OCI-LY1 (cell line): ENCODE data around the gene WNT7B.

ENCODE experiments used
- H2AFZ ChIP-seq: fragments of 200-600 bp; sonication (generic), shearing (Covaris generic); 2 replicates; pipeline ENCODE4 v1.6.0; 2014; ENCODE audit warnings: antibody characterized with exemption, mild to moderate bottlenecking, low read length
- H3F3A ChIP-seq: fragments of 200-600 bp; sonication (generic), shearing (Covaris generic); 2 replicates; pipeline ENCODE4 v1.6.0; 2014; ENCODE audit warnings: mild to moderate bottlenecking, antibody characterized with exemption, low read length, moderate library complexity; ENCODE audit not compliant: insufficient read depth
- H3K27ac ChIP-seq: fragments of 200-600 bp; sonication (generic); 2 replicates; pipeline ENCODE4 v1.5.1; 2014; ENCODE audit warnings: low read length, mixed run types, mild to moderate bottlenecking, low read depth; ENCODE audit not compliant: poor library complexity, severe bottlenecking
- H3K27me3 ChIP-seq: fragments of 200-600 bp; sonication (generic); 2 replicates; pipeline ENCODE4 v1.6.0; 2014; ENCODE audit warnings: antibody characterized with exemption, mild to moderate bottlenecking, low read length, moderate library complexity; ENCODE audit not compliant: insufficient read depth
- H3K36me3 ChIP-seq: fragments of 200-600 bp; sonication (generic); 2 replicates; pipeline ENCODE4 v1.6.1; 2014; ENCODE audit warnings: mild to moderate bottlenecking, antibody characterized with exemption, low read length, moderate library complexity, mixed read lengths; ENCODE audit not compliant: insufficient read depth
- H3K4me1 ChIP-seq: fragments of 200-600 bp; sonication (generic); 2 replicates; pipeline ENCODE4 v1.5.1; 2014; ENCODE audit warnings: mild to moderate bottlenecking, low read length, moderate library complexity; ENCODE audit not compliant: insufficient read depth, severe bottlenecking
- H3K4me2 ChIP-seq: fragments of 200-600 bp; sonication (generic), shearing (Covaris generic); 2 replicates; pipeline ENCODE4 v1.6.1; 2014; ENCODE audit warnings: low read length
- H3K4me3 ChIP-seq: fragments of 200-600 bp; sonication (generic); 2 replicates; pipeline ENCODE4 v1.5.1; 2014; ENCODE audit warnings: low read length, low read depth, mild to moderate bottlenecking, mixed read lengths; ENCODE audit not compliant: poor library complexity, severe bottlenecking
- H3K79me2 ChIP-seq: fragments of 200-600 bp; shearing (Covaris generic); 2 replicates; pipeline ENCODE4 v1.6.1; 2016; ENCODE audit warnings: mixed run types, low read length, mixed read lengths; ENCODE audit not compliant: insufficient read depth
- H3K9ac ChIP-seq: fragments of 200-600 bp; sonication (generic), shearing (Covaris generic); 2 replicates; pipeline ENCODE4 v1.6.1; 2014; ENCODE audit warnings: mild to moderate bottlenecking, low read length, mixed read lengths
- H3K9me2 ChIP-seq: fragments of 200-600 bp; sonication (generic), shearing (Covaris generic); 2 replicates; pipeline ENCODE4 v1.6.1; 2014; ENCODE audit warnings: low read depth, mild to moderate bottlenecking, low read length, mixed read lengths
- H3K9me3 ChIP-seq: fragments of 200-600 bp; shearing (Covaris generic); 2 replicates; pipeline ENCODE4 v1.6.1; 2014; ENCODE audit warnings: low read length, mixed read lengths
- H4K20me1 ChIP-seq: fragments of 200-600 bp; sonication (generic), shearing (Covaris generic); 2 replicates; pipeline ENCODE4 v1.6.0; 2016; ENCODE audit warnings: mild to moderate bottlenecking, low read length; ENCODE audit not compliant: insufficient read depth
- CTCF ChIP-seq: fragments of 200-600 bp; sonication (generic), shearing (Covaris generic); IDR thresholded peaks from 2 replicates; pipeline ENCODE4 v1.5.1; 2017; ENCODE audit warnings: mild to moderate bottlenecking, antibody characterized with exemption, low read length, moderate library complexity, mixed read lengths
- EZH2 ChIP-seq: fragments of 200-600 bp; sonication (generic), shearing (Covaris generic); IDR thresholded peaks from 2 replicates; pipeline ENCODE4 v1.8.0; 2017; ENCODE audit warnings: borderline replicate concordance, mixed run types, mild to moderate bottlenecking, antibody characterized with exemption, low read length, moderate library complexity, mixed read lengths

WNT7B gene

DNA sequence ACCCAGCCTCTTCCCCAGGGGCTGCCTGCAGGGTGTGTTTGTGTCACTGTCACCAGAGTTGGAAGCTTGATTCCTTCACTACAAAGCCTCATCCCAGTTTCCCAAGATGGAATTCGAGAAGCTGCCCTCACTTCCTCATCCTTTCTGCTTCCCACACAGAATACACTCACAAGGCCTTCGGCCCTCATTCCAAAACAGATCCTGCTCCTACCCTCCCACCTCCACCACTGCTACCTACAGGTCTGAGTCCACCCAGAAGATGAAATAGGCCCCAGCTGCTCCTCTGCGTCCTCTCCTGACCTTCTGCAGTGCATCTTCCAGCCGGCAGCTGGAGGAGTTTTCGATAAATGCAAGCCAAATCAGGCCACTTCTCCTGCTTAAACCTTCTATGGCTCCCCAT, 6.8 kb upstream of the WNT7B start:
- Histone ChIP-seq H3K4me1 (peaks cover 4% of the 10 kb centered on the region), H4K20me1 (no peaks in the 10 kb centered on the region), H3K79me2 (no peaks in the 10 kb centered on the region), H2AFZ (no peak overlapping the region), H3K27me3 (peaks cover 18% of the 10 kb centered on the region; the same call in 1 of the 2 replicates), H3K36me3 (no peaks in the 10 kb centered on the region; the same call in 1 of the 2 replicates), H3K9me2 (no peaks in the 10 kb centered on the region), H3K4me3 (no peak overlapping the region), H3K9me3 (peaks cover 3% of the 10 kb centered on the region; the same call in 1 of the 2 replicates), H3K9ac (no peak overlapping the region), H3K27ac (no peak overlapping the region), H3F3A (no peaks in the 10 kb centered on the region), H3K4me2 (no peak overlapping the region)
- TF ChIP-seq EZH2 (no peak), CTCF (no peak)

DNA sequence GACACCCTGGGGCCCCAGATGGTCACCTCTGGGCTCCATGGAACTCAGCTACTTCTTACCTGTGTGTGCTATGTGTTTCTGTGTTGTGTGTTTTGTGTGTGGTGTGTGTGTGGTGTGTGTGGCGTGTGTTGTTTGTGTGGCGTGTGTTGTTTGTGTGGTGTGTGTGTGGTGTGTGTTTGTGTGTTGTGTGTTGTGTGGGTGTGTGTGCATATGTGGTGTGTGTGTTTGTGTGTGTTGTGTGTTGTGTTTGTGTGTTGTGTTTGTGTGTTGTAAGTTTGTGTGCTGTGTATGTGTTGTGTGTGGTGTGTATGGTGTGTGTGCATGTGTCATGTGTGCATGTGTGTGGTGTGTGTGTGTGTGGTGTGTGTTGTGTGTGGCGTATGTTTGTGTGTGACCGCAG, 3.8 kb upstream of the WNT7B start:
- Histone ChIP-seq H3K79me2 (no peaks in the 10 kb centered on the region), H3K4me1 (peaks cover 9% of the 10 kb centered on the region), H3K27ac (no peak overlapping the region), H3K9me2 (no peaks in the 10 kb centered on the region), H2AFZ (no peak overlapping the region), H3K9ac (no peak overlapping the region), H3K9me3 (no peaks in the 10 kb centered on the region), H4K20me1 (no peaks in the 10 kb centered on the region), H3K36me3 (no peaks in the 10 kb centered on the region), H3K27me3 (0 out of 2 replicates have a peak, but pooled peaks cover under 1% of the 10 kb centered on the region), H3F3A (no peaks in the 10 kb centered on the region), H3K4me3 (no peak overlapping the region), H3K4me2 (no peak overlapping the region)
- TF ChIP-seq EZH2 (no peak), CTCF (no peak)

DNA sequence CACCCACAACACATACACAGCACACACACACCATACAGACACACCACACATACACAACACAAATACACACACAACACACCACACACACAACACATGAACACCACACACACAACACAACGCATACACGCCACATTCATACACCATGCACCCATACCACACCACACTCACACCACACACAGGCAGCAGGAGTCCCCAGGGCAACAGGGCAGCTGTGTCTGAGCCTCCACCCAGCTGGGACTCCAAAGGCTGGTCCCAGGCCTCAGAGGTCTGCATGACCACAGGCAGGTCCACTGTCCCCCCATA, 3.3 kb upstream of the WNT7B start:
- no peak overlapping the region for H3K9ac ChIP-seq
- H3K9me2 ChIP-seq, result no peaks in the 10 kb centered on the region

More for the DNA sequence above, 3.3 kb upstream of the WNT7B start:
- Histone ChIP-seq H3K79me2 (no peaks in the 10 kb centered on the region), H4K20me1 (no peaks in the 10 kb centered on the region), H3K27ac (no peak overlapping the region), H3K9me3 (no peaks in the 10 kb centered on the region), H2AFZ (no peak overlapping the region), H3K27me3 (no peaks in the 10 kb centered on the region), H3K36me3 (no peaks in the 10 kb centered on the region), H3K4me3 (no peak overlapping the region), H3K4me1 (peaks cover 9% of the 10 kb centered on the region), H3F3A (no peaks in the 10 kb centered on the region), H3K4me2 (no peak overlapping the region)
- TF ChIP-seq CTCF (no peak), EZH2 (no peak)
